Pancreas (tissue), 10 donors: ENCODE results near the gene MGMT. TPM values are rescaled to one million over a fixed set of nuclear protein-coding genes. Genes with fewer than 3 reads are reported as not detected.

ENCODE experiments used
- ATAC-seq, 4 donors: fragments of 200-7000 bp; cut with Tn5 transposase; one replicate each; pipeline versions ENCODE4 v1.8.0 to v1.9.1; 2020; ENCODE audit warnings: mild to moderate bottlenecking in 4 of 4, moderate library complexity in 4 of 4
- DNase-seq, 6 donors: peaks; one replicate each; pipeline ENCODE4 v3.0.0-alpha.2; 2020
- FAIRE-seq: peaks from 2 replicates; lab custom pipeline; 2012; peaks lifted over from hg19 to GRCh38; lab: Jason Lieb, UNC
- H3K27ac ChIP-seq, 4 donors: fragments of 200-600 bp; sonication (generic); 1 replicate in 3 of 4; 2 replicates in 1 of 4; pipeline versions ENCODE4 v1.5.0 to v1.8.0; 2020
- H3K27me3 ChIP-seq, 4 donors: fragments of 200-600 bp; one replicate each; pipeline ENCODE4 v1.8.0; 2021
- H3K36me3 ChIP-seq, 3 donors: fragments of 200-600 bp; sonication (generic) in 1 of 3; one replicate each; pipeline versions ENCODE4 v1.5.0 to v1.8.0; 2020 to 2021
- H3K4me1 ChIP-seq, 3 donors: fragments of 200-600 bp; one replicate each; pipeline ENCODE4 v1.8.0; 2021
- H3K4me3 ChIP-seq, 4 donors: fragments of 200-600 bp; sonication (generic) in 2 of 4; one replicate each; pipeline versions ENCODE4 v1.5.0 to v1.8.0; 2020 to 2021
- H3K9me3 ChIP-seq, 4 donors: fragments of 200-600 bp; one replicate each; pipeline ENCODE4 v1.8.0; 2021
- WGBS, 2 donors: extraction: QIAGEN DNeasy Blood & Tissue Kit; methylation state at CpG; one replicate each; pipeline ENCODE4 v1.1.7; 2013; 5-methylcytosine and 5-hydroxymethylcytosine counted together
- intact Hi-C, 3 donors: fragments of 100-400 bp; cut with DNase I; formaldehyde crosslinking; loops; one replicate each; pipeline versions ENCODE4 v1.11.1 to v1.14.2; 2022
- polyA plus RNA-seq, 2 donors: library from polyadenylated mRNA; stranded (reverse); fragments of 200-250 nt; gene quantifications; one replicate each; pipeline ENCODE4 v1.2.3, GENCODE V29; 2013
- total RNA-seq, 6 donors: library from RNA; stranded (reverse); fragmentation: NEBNext Ultra II Directional in 4 of 6; extraction: Animal tissue kit (Norgen Biotek cat#: 25700) in 4 of 6; gene quantifications; one replicate each; pipeline versions ENCODE4 v1.2.1 to v1.2.4, GENCODE V29; 2021 to 2023
- TF ChIP-seq, protein P1 (sequence below), 4 donors: fragments of 200-600 bp; sonication (generic) in 3 of 4; IDR thresholded peaks; one replicate each; pipeline versions ENCODE4 v1.5.0 to v1.8.0; 2021; ENCODE audit warnings: antibody characterized with exemption in 4 of 4
- donor health status: healthy with polysubstance abuse.
- donor health status: DM: no; HTN: no; CAD: no; lungs with moderate emphysema.
- donor health status: DM: no; HTN: no; CAD: no.
- donor health status: control.
- donor health status: control.
- donor health status: Bipolar disorder and iron deficiency.
- donor health status: DM: yes; HTN: yes; CAD: no.
- donor health status: DM: no; HTN: no; CAD: no.
- donor health status: DM: no; HTN: no; CAD: no.
- donor health status: DM: yes; HTN: yes; CAD: no.

MGMT gene
- total and polyA plus RNA-seq, 8 donors, result 9.1 to 18.6 (median 12.0) TPM

DNA sequence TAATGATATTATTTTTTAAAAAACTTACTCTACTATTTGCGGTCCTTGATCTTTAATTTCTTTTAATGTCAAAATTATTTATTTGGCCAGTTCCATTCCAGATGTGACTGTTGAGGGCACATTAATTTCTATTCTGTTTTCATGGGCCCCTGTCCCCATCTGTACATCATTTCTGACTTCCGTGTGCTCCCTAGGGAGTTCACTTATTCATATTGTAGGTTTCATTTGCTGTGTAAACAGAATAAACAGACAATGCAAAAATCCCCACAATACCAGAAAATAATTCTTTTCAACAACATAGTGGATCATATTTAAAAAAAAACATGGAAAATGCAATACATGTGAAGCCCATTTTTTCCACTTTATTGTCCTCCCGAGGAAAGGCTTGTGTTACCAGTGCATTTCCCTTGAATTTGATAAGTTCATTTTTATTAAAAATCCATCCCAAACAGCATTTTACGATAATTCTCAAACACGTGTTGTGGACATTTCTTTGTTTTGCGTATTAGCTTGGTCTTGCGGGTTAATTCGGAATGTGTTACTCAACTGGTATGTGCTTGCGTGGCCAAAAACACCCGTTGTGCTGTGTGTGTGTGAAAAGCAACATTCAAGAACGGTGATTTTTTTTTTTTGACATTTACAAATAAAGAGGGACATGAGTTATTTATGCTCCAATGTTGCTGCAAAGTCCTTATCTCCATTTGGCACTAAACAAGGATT, 138.4 kb downstream of the MGMT start:
- no peak for ATAC-seq
- intact Hi-C loops, result no loop called here

DNA sequence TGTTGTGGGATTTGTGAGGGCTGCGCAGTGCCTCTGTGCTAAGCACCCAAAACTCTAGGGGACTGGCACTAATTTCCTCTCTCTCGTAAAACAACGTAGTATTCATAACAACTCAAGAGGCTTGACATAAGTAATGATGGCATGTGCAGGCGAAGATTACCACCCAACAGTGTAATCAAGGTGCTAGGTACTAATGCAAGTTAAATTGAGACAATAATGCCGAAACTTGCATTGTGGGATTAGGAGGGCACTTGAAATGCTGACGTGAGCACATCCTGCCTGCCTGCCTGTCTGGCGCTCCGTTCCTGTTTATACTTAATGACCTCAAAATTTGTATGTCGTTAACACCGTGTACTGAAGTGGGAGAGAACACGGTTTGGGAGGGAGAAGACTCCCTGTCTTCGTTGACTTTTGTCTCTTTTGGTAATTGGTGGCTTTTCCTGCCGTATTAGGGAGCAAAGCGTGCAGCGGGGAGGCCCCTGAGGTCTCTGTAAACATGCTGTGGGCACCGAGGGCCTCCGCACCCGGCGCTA, 139.0 kb downstream of the MGMT start:
- FAIRE-seq (no peak), ATAC-seq (no peak)

More for the DNA sequence above, 138.4 kb downstream of the MGMT start:
- DNase-seq (no peak), FAIRE-seq (no peak)
- TF ChIP-seq, protein P1, sequence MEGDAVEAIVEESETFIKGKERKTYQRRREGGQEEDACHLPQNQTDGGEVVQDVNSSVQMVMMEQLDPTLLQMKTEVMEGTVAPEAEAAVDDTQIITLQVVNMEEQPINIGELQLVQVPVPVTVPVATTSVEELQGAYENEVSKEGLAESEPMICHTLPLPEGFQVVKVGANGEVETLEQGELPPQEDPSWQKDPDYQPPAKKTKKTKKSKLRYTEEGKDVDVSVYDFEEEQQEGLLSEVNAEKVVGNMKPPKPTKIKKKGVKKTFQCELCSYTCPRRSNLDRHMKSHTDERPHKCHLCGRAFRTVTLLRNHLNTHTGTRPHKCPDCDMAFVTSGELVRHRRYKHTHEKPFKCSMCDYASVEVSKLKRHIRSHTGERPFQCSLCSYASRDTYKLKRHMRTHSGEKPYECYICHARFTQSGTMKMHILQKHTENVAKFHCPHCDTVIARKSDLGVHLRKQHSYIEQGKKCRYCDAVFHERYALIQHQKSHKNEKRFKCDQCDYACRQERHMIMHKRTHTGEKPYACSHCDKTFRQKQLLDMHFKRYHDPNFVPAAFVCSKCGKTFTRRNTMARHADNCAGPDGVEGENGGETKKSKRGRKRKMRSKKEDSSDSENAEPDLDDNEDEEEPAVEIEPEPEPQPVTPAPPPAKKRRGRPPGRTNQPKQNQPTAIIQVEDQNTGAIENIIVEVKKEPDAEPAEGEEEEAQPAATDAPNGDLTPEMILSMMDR (IDR thresholded peaks at IDR 0.05), result no peak
- H3K27me3 ChIP-seq, result no peaks in the 10 kb centered on the region
- no peak overlapping the region for H3K4me3 ChIP-seq
- no peak overlapping the region for H3K27ac ChIP-seq
- H3K36me3 ChIP-seq, result no peaks in the 10 kb centered on the region
- WGBS, 2 donors, result 92 to 96% methylated on average over 11 of the region's 11 CpGs
- peaks cover 0 to 10% (median 0%) of the 10 kb centered on the region in 3 donors for H3K4me1 ChIP-seq
- no peaks in the 10 kb centered on the region for H3K9me3 ChIP-seq

DNA sequence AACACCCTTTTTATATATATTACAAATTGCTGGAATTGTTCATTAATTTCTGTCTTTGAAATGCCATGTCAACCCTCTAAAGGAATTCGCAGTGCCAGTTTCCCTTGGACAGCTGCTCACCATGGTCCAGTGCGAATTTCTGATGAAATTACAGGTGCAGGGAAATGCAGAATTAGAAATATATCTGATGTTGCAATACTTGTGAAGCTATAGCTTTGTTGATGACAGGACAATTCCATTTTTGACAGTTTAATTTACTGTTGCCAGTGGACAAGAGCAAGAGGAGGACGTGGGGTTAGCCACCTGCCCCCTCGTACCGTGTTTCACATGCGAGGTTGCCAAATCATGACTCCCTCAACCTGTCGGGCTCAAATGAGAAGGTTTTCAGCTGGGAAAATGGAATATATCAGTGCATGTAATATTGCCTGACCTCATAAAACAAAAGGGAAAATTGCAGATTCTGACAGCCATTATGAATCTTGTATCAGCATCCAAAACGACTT, 140.6 kb downstream of the MGMT start:
- no peak overlapping the region for H3K27ac ChIP-seq
- intact Hi-C loops, result no loop called here
- WGBS, 2 donors, result 93% methylated on average over 8 of the region's 8 CpGs
- H3K4me3 ChIP-seq, result no peak overlapping the region
- no peak for DNase-seq
- H3K4me1 ChIP-seq, result peaks cover 0 to 8% (median 0%) of the 10 kb centered on the region in 3 donors
- H3K9me3 ChIP-seq, result no peaks in the 10 kb centered on the region
- no peaks in the 10 kb centered on the region for H3K27me3 ChIP-seq
- no peak for ATAC-seq
- TF ChIP-seq, protein P1 (IDR thresholded peaks at IDR 0.05), result no peak
- no peak for FAIRE-seq
- no peaks in the 10 kb centered on the region for H3K36me3 ChIP-seq

More for the DNA sequence above, 139.0 kb downstream of the MGMT start:
- no peaks in the 10 kb centered on the region for H3K27me3 ChIP-seq
- TF ChIP-seq, protein P1 (IDR thresholded peaks at IDR 0.05), result no peak
- no peak for DNase-seq
- no peaks in the 10 kb centered on the region for H3K36me3 ChIP-seq
- no peak overlapping the region for H3K27ac ChIP-seq
- intact Hi-C loops, result no loop called here
- no peak overlapping the region for H3K4me3 ChIP-seq
- no peaks in the 10 kb centered on the region for H3K9me3 ChIP-seq
- peaks cover 0 to 10% (median 0%) of the 10 kb centered on the region in 3 donors for H3K4me1 ChIP-seq
- 87 to 88% methylated on average over 19 of the region's 19 CpGs for WGBS, 2 donors

DNA sequence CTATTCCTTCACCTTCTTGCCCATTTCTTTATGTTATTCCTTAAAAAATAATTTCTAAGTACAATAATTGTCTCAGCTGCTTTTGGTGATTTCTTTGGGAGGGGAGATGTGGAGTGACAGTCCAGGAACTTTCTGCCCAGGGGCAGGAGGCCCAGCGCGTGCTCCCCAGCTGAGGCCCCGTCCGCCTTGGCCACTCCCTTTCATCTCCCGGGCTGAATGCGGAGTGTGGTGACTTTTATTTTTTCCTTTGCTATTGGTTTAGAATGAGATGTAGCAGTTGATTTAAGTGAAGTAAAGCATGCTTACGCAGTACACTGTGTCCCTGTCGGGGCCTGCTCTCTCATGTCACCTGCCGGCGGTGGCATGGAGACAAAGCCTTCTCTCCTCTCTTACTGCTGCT, 141.6 kb downstream of the MGMT start:
- H3K4me3 ChIP-seq, result no peak overlapping the region
- H3K36me3 ChIP-seq, result no peaks in the 10 kb centered on the region
- TF ChIP-seq, protein P1 (IDR thresholded peaks at IDR 0.05), result no peak
- peaks cover 0 to under 1% (median 0%) of the 10 kb centered on the region in 3 donors for H3K4me1 ChIP-seq
- FAIRE-seq (no peak), DNase-seq (no peak), ATAC-seq (no peak)
- WGBS, 2 donors, result 97% methylated on average over 10 of the region's 10 CpGs
- H3K27me3 ChIP-seq, result no peaks in the 10 kb centered on the region
- H3K27ac ChIP-seq, result no peak overlapping the region
- intact Hi-C loops, result no loop called here
- H3K9me3 ChIP-seq, result no peaks in the 10 kb centered on the region

DNA sequence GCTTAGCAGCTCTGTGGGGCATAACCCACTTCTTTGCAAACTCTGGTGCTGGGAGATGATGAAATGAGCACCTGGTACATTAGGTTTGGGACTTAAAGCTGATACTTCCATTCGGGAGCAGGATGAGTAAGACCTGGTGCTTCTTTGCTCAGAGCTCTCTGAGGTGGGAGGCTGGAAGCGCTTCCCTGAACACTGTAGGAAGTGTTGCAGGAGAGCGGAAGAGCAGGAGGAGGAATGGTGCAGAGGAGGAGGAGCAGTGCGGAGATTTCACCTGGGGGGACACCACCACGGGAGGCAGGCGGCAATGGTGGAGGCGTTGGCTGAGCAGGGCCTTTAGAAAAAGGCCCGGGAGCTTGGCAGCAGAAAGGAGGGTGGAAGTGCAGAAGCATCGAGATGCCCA, 142.5 kb downstream of the MGMT start:
- TF ChIP-seq, protein P1 (IDR thresholded peaks at IDR 0.05), result no peak
- WGBS, 2 donors, result 90 to 92% methylated on average over 9 of the region's 9 CpGs
- H3K9me3 ChIP-seq, result no peaks in the 10 kb centered on the region
- DNase-seq (no peak), FAIRE-seq (no peak), ATAC-seq (no peak)
- intact Hi-C loops, result no loop called here
- H3K4me1 ChIP-seq, result no peaks in the 10 kb centered on the region
- no peak overlapping the region for H3K27ac ChIP-seq
- no peak overlapping the region for H3K4me3 ChIP-seq
- no peaks in the 10 kb centered on the region for H3K36me3 ChIP-seq
- no peaks in the 10 kb centered on the region for H3K27me3 ChIP-seq
